Mesenchymal stem cell (in vitro differentiated cells and primary cell): ENCODE results near the gene ABCC4.
A peak's percentile ranks its signal among the peaks of the same experiment; 100 is the strongest.

Source experiments
- DNase-seq: peaks from one replicate; pipeline ENCODE4 v3.0.0-alpha.2; 2013
- H2AFZ ChIP-seq: one replicate; pipeline ENCODE4 v1.6.1; 2013; ENCODE audit warnings: low read depth, mild to moderate bottlenecking, control low read depth, inconsistent platforms, low read length, moderate library complexity
- H2AK5ac ChIP-seq: 2 replicates; pipeline ENCODE4 v1.6.1; 2013; ENCODE audit warnings: low read length, moderate library complexity, mild to moderate bottlenecking, inconsistent platforms; ENCODE audit not compliant: severe bottlenecking
- H2BK120ac ChIP-seq: one replicate; pipeline ENCODE4 v1.6.1; 2013; ENCODE audit warnings: low read depth, mild to moderate bottlenecking, inconsistent platforms, low read length, moderate library complexity
- H2BK12ac ChIP-seq, 2 experiments: one replicate each; pipeline ENCODE4 v1.6.1; 2013; ENCODE audit warnings: inconsistent platforms in 2 of 2, low read length in 2 of 2, mild to moderate bottlenecking in 2 of 2, moderate library complexity in 2 of 2, control low read depth in 1 of 2
- H2BK15ac ChIP-seq: one replicate; pipeline ENCODE4 v1.6.1; 2013; ENCODE audit warnings: mild to moderate bottlenecking, low read depth, inconsistent platforms; ENCODE audit not compliant: poor library complexity, severe bottlenecking
- H2BK5ac ChIP-seq: 2 replicates; pipeline ENCODE4 v1.6.1; 2013; ENCODE audit warnings: low read depth, mild to moderate bottlenecking, low read length, control low read depth, inconsistent platforms; ENCODE audit not compliant: poor library complexity, severe bottlenecking
- H3K14ac ChIP-seq, 2 experiments: one replicate each; pipeline ENCODE4 v1.6.1; 2013; ENCODE audit warnings: inconsistent platforms in 2 of 2, low read length in 2 of 2, control low read depth in 1 of 2, mild to moderate bottlenecking in 1 of 2, moderate library complexity in 1 of 2
- H3K18ac ChIP-seq, 2 experiments: one replicate each; pipeline ENCODE4 v1.6.1; 2013; ENCODE audit warnings: inconsistent platforms in 2 of 2, low read length in 2 of 2, control low read depth in 1 of 2, low read depth in 1 of 2, mild to moderate bottlenecking in 1 of 2
- H3K23ac ChIP-seq, 2 experiments: one replicate each; pipeline ENCODE4 v1.6.1; 2013; ENCODE audit warnings: inconsistent platforms in 2 of 2, low read length in 2 of 2, mild to moderate bottlenecking in 2 of 2, moderate library complexity in 2 of 2, control low read depth in 1 of 2
- H3K27ac ChIP-seq: 2 replicates; pipeline ENCODE4 v1.5.1; 2013; ENCODE audit warnings: mild to moderate bottlenecking, moderate library complexity, low read length, control low read depth, inconsistent platforms; ENCODE audit not compliant: poor library complexity, severe bottlenecking
- H3K27me3 ChIP-seq, 2 experiments: 2 replicates each; pipeline versions ENCODE4 v1.6.1 to v1.7.0; 2013; ENCODE audit warnings: low read length in 2 of 2, mild to moderate bottlenecking in 2 of 2, moderate library complexity in 2 of 2, control low read depth in 1 of 2, inconsistent platforms in 1 of 2; ENCODE audit not compliant: control insufficient read depth in 1 of 2, insufficient read depth in 1 of 2
- H3K36me3 ChIP-seq, 2 experiments: 2 replicates each; pipeline versions ENCODE4 v1.6.1 to v1.7.0; 2013; ENCODE audit warnings: low read length in 2 of 2, control low read depth in 1 of 2, inconsistent platforms in 1 of 2, low read depth in 1 of 2, mild to moderate bottlenecking in 1 of 2; ENCODE audit not compliant: insufficient read depth in 2 of 2, control insufficient read depth in 1 of 2
- H3K4ac ChIP-seq, 2 experiments: one replicate each; pipeline ENCODE4 v1.6.1; 2013; ENCODE audit warnings: inconsistent platforms in 2 of 2, low read length in 2 of 2, mild to moderate bottlenecking in 2 of 2, moderate library complexity in 2 of 2, control low read depth in 1 of 2, low read depth in 1 of 2
- H3K4me1 ChIP-seq: 2 replicates; pipeline ENCODE4 v1.6.1; 2013; ENCODE audit warnings: low read depth, low read length, control low read depth; ENCODE audit not compliant: control insufficient read depth, insufficient read depth
- H3K4me2 ChIP-seq: 2 replicates; pipeline ENCODE4 v1.6.1; 2013; ENCODE audit warnings: low read length, mild to moderate bottlenecking, inconsistent platforms; ENCODE audit not compliant: poor library complexity, severe bottlenecking
- H3K4me3 ChIP-seq, 2 experiments: 2 replicates each; pipeline versions ENCODE4 v1.5.1 to v1.7.0; 2013; ENCODE audit warnings: low read length in 2 of 2, mild to moderate bottlenecking in 2 of 2, control low read depth in 1 of 2, low read depth in 1 of 2; ENCODE audit not compliant: insufficient read depth in 1 of 2
- H3K79me1 ChIP-seq: replicated peaks from 2 replicates; pipeline ENCODE4 v1.6.1; 2013; ENCODE audit warnings: mild to moderate bottlenecking, control low read depth, low read length, inconsistent platforms; ENCODE audit not compliant: poor library complexity, severe bottlenecking
- H3K9ac ChIP-seq: 2 replicates; pipeline ENCODE4 v1.7.0; 2013; ENCODE audit warnings: mild to moderate bottlenecking, low read length, moderate library complexity
- H3K9me3 ChIP-seq: 2 replicates; pipeline ENCODE4 v1.7.0; 2013; ENCODE audit warnings: mild to moderate bottlenecking, low read length; ENCODE audit not compliant: control insufficient read depth
- H4K8ac ChIP-seq: one replicate; pipeline ENCODE4 v1.6.1; 2013; ENCODE audit warnings: inconsistent platforms, mild to moderate bottlenecking, low read length, moderate library complexity
- H4K91ac ChIP-seq: one replicate; pipeline ENCODE4 v1.6.1; 2013; ENCODE audit warnings: mild to moderate bottlenecking, low read length, inconsistent platforms
- WGBS: methylation state at CpG from one replicate; pipeline ENCODE4 v1.1.7; 2013; ENCODE audit warnings: mixed read lengths; 5-methylcytosine and 5-hydroxymethylcytosine counted together

The ABCC4 gene

GRCh38 chr13:95298169-95298965 lies 2.9 kb downstream of the ABCC4 start:
- peaks cover 0 to 3% of the 10 kb centered on the region in 2 experiments for H3K36me3 ChIP-seq
- H3K27ac ChIP-seq: peak overlapping the region; percentile 72
- 93% methylated on average over 6 of the region's 8 CpGs for WGBS
- H2BK120ac ChIP-seq: peak overlapping the region; percentile 11
- no peak overlapping the region for H3K4me3 ChIP-seq
- no peaks in the 10 kb centered on the region for H3K9me3 ChIP-seq
- H3K4ac ChIP-seq: peak overlapping the region in 1 of 2 experiments; percentile 45
- no peaks in the 10 kb centered on the region for H3K27me3 ChIP-seq
- H4K8ac ChIP-seq: peak overlapping the region; percentile 42
- peak overlapping the region; percentile 5 to 71 for H3K18ac ChIP-seq
- no peak overlapping the region for H4K91ac ChIP-seq
- no peak overlapping the region for H3K23ac ChIP-seq
- peaks cover 18% of the 10 kb centered on the region for H3K4me1 ChIP-seq
- no peak overlapping the region for H2BK12ac ChIP-seq
- H3K14ac ChIP-seq: no peak overlapping the region
- no peak overlapping the region for H2BK15ac ChIP-seq
- DNase-seq: no peak
- peak overlapping the region; percentile 26 for H3K4me2 ChIP-seq
- peak overlapping the region; percentile 76 for H2AK5ac ChIP-seq
- peaks cover 1% of the 10 kb centered on the region for H3K79me1 ChIP-seq
- H3K9ac ChIP-seq: no peak overlapping the region
- H2AFZ ChIP-seq: no peak overlapping the region
- no peak overlapping the region for H2BK5ac ChIP-seq

GRCh38 chr13:95296326-95296925 lies 4.8 kb downstream of the ABCC4 start:
- Histone ChIP-seq H2AFZ (no peak overlapping the region), H3K4ac (no peak overlapping the region), H4K8ac (no peak overlapping the region), H3K9me3 (no peaks in the 10 kb centered on the region), H3K4me1 (peaks cover 19% of the 10 kb centered on the region), H2BK5ac (no peak overlapping the region), H3K4me3 (no peak overlapping the region), H3K79me1 (peaks cover under 1% of the 10 kb centered on the region), H4K91ac (no peak overlapping the region), H3K23ac (no peak overlapping the region), H3K4me2 (no peak overlapping the region), H3K27ac (no peak overlapping the region), H3K36me3 (peaks cover 0 to 11% of the 10 kb centered on the region in 2 experiments), H3K14ac (no peak overlapping the region), H3K18ac (peak overlapping the region in 1 of 2 experiments; percentile 31), H3K9ac (no peak overlapping the region), H2BK120ac (no peak overlapping the region), H2BK15ac (no peak overlapping the region), H2BK12ac (peak overlapping the region in 1 of 2 experiments; percentile 4), H2AK5ac (peak overlapping the region; percentile 7), H3K27me3 (no peaks in the 10 kb centered on the region)
- DNase-seq: no peak
- WGBS: 28% methylated on average over 2 of the region's 4 CpGs

- H2BK15ac ChIP-seq: no peak overlapping the region
- H3K4me1 ChIP-seq: peaks cover 19% of the 10 kb centered on the region
- no peak overlapping the region for H4K8ac ChIP-seq
- H4K91ac ChIP-seq: no peak overlapping the region
- no peaks in the 10 kb centered on the region for H3K9me3 ChIP-seq
- H2BK12ac ChIP-seq: no peak overlapping the region
- DNase-seq: no peak
- no peak overlapping the region for H2BK120ac ChIP-seq
- no peak overlapping the region for H2AFZ ChIP-seq
- peaks cover 0 to 11% of the 10 kb centered on the region in 2 experiments for H3K36me3 ChIP-seq
- H3K4me2 ChIP-seq: no peak overlapping the region
- H3K79me1 ChIP-seq: peaks cover 3% of the 10 kb centered on the region
- no peak overlapping the region for H3K9ac ChIP-seq
- no peak overlapping the region for H3K18ac ChIP-seq
- no peak overlapping the region for H3K4ac ChIP-seq
- no peak overlapping the region for H2AK5ac ChIP-seq
- WGBS: 76% methylated on average over 8 of the region's 8 CpGs
- no peak overlapping the region for H3K4me3 ChIP-seq
- no peak overlapping the region for H3K23ac ChIP-seq
- no peak overlapping the region for H2BK5ac ChIP-seq
- no peaks in the 10 kb centered on the region for H3K27me3 ChIP-seq
- no peak overlapping the region for H3K27ac ChIP-seq
- H3K14ac ChIP-seq: no peak overlapping the region
These were observed 6.2 kb downstream of the ABCC4 start for GRCh38 chr13:95295026-95295425.

DNA sequence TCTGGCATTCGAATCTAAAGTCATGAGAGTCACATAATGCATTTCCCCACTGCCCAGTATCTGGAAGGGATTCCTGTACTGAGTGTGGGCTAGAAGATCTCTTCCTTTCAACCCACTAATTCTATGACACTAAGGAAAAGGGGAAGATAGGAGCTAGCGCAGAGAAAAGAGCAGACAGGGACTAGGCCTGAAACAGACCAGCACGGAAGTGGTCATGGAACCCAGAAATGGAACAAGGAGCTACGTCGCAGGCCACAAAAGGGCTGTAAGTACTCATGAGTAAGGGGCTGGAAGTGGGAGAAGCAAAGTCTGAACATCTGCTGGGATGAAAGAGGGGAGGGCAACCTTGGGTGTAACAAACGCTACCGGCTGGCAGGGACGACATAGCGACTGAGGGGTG lies 8.6 kb downstream of the ABCC4 start:
- Histone ChIP-seq H3K27me3 (no peaks in the 10 kb centered on the region), H3K4me1 (peaks cover 15% of the 10 kb centered on the region), H3K23ac (no peak overlapping the region), H2BK12ac (peak overlapping the region in 1 of 2 experiments; percentile 45), H3K18ac (peak overlapping the region in 1 of 2 experiments; percentile 8), H2AFZ (no peak overlapping the region), H3K9me3 (no peaks in the 10 kb centered on the region), H4K91ac (no peak overlapping the region), H4K8ac (no peak overlapping the region), H3K79me1 (peaks cover 4% of the 10 kb centered on the region), H3K14ac (no peak overlapping the region), H3K36me3 (peaks cover 0 to 11% of the 10 kb centered on the region in 2 experiments), H3K9ac (no peak overlapping the region), H3K27ac (no peak overlapping the region), H3K4me3 (no peak overlapping the region), H3K4ac (no peak overlapping the region), H2AK5ac (peak overlapping the region; percentile 6), H3K4me2 (no peak overlapping the region), H2BK5ac (no peak overlapping the region), H2BK15ac (no peak overlapping the region), H2BK120ac (no peak overlapping the region)
- DNase-seq: no peak
- WGBS: 99% methylated on average over 9 of the region's 9 CpGs
